ENCODE results near the gene DSCAM. TPM values are rescaled to one million over a fixed set of nuclear protein-coding genes. Genes with fewer than 3 reads are reported as not detected.

The DSCAM gene
- total RNA-seq, 4 donors from 2014 or later: 0.04 to 0.06 TPM; not detected in 2

GRCh38 chr21:40555021-40555528 lies 291.9 kb downstream of the DSCAM start:
- TF ChIP-seq CTCF (IDR thresholded peaks at IDR 0.05): no peak
- Histone ChIP-seq H3K27me3 (no peaks in the 10 kb centered on the region), H3K36me3 (no peaks in the 10 kb centered on the region), H3K9me3 (no peaks in the 10 kb centered on the region), H3K27ac (no peak overlapping the region), H3K4me3 (no peak overlapping the region), H3K4me1 (no peaks in the 10 kb centered on the region)
- 47 to 54% methylated on average over 2 of the region's 2 CpGs for WGBS, 2 donors
- intact Hi-C loops (cut with DNase I): no loop called here
- no peak for DNase-seq

- DNase-seq: no peak
- no peaks in the 10 kb centered on the region for H3K36me3 ChIP-seq
- intact Hi-C loops (cut with DNase I): no loop called here
- no peak overlapping the region for H3K4me3 ChIP-seq
- no peaks in the 10 kb centered on the region for H3K4me1 ChIP-seq
- H3K27me3 ChIP-seq: no peaks in the 10 kb centered on the region
- H3K27ac ChIP-seq: no peak overlapping the region
- 64 to 68% methylated on average over 3 of the region's 3 CpGs for WGBS, 2 donors
- no peaks in the 10 kb centered on the region for H3K9me3 ChIP-seq
- TF ChIP-seq POLR2A (IDR thresholded peaks at IDR 0.05) (no peak), CTCF (IDR thresholded peaks at IDR 0.05) (no peak)
Observed at GRCh38 chr21:40553781-40554180, 293.2 kb downstream of the DSCAM start.

GRCh38 chr21:40547906-40548513 lies 298.9 kb downstream of the DSCAM start:
- WGBS, 2 donors: 74 to 77% methylated on average over 18 of the region's 18 CpGs

GRCh38 chr21:40546647-40547046 lies 300.3 kb downstream of the DSCAM start:
- H3K4me1 ChIP-seq: no peaks in the 10 kb centered on the region

More at GRCh38 chr21:40547906-40548513, 298.9 kb downstream of the DSCAM start:
- H3K4me1 ChIP-seq: no peaks in the 10 kb centered on the region
- intact Hi-C loops (cut with DNase I): no loop called here
- no peak overlapping the region for H3K27ac ChIP-seq
- TF ChIP-seq POLR2A (IDR thresholded peaks at IDR 0.05) (no peak), CTCF (IDR thresholded peaks at IDR 0.05) (no peak)
- H3K36me3 ChIP-seq: no peaks in the 10 kb centered on the region
- no peak for DNase-seq
- H3K9me3 ChIP-seq: peaks cover 0 to 21% (median 18%) of the 10 kb centered on the region in 3 donors
- no peak overlapping the region for H3K4me3 ChIP-seq
- H3K27me3 ChIP-seq: no peaks in the 10 kb centered on the region

More at GRCh38 chr21:40546647-40547046, 300.3 kb downstream of the DSCAM start:
- peaks cover 0 to 21% (median 18%) of the 10 kb centered on the region in 3 donors for H3K9me3 ChIP-seq
- intact Hi-C loops (cut with DNase I): no loop called here
- DNase-seq: no peak
- no peaks in the 10 kb centered on the region for H3K36me3 ChIP-seq
- no peak overlapping the region for H3K4me3 ChIP-seq
- WGBS, 2 donors: 50 to 56% methylated on average over 2 of the region's 2 CpGs
- no peak overlapping the region for H3K27ac ChIP-seq
- TF ChIP-seq POLR2A (IDR thresholded peaks at IDR 0.05) (no peak), CTCF (IDR thresholded peaks at IDR 0.05) (no peak)
- no peaks in the 10 kb centered on the region for H3K27me3 ChIP-seq
